GM12878 (cell line): ENCODE results near the gene PKN2. TPM values are rescaled to one million over a fixed set of nuclear protein-coding genes. Genes with fewer than 3 reads are reported as not detected.

Experiments used
- ATF3 ChIP-seq: IDR thresholded peaks from 2 replicates; pipeline ENCODE4 v1.6.1; 2011; ENCODE audit warnings: low read depth, mild to moderate bottlenecking, low read length, moderate library complexity, borderline replicate concordance; ENCODE audit errors: extremely low read depth
- BCL11A ChIP-seq: IDR thresholded peaks from 2 replicates; pipeline ENCODE4 v1.6.1; 2011; ENCODE audit warnings: low read depth, low read length
- CEBPB ChIP-seq, 2 experiments: fragments of 150-350 bp in 1 of 2; IDR thresholded peaks; 2 replicates each; pipeline ENCODE4 v1.6.1; 2012 to 2014; ENCODE audit warnings: low read depth in 2 of 2, low read length in 2 of 2, borderline replicate concordance in 1 of 2, inconsistent platforms in 1 of 2
- CTCF ChIP-seq, 3 experiments: IDR thresholded peaks in 2 of 3; conservative IDR thresholded peaks in 1 of 3; 2 replicates each; pipeline ENCODE4 v1.5.1; 2011; ENCODE audit warnings: low read depth in 3 of 3, low read length in 3 of 3, mild to moderate bottlenecking in 3 of 3, control low read depth in 2 of 3, moderate library complexity in 2 of 3, inconsistent platforms in 1 of 3, mixed read lengths in 1 of 3; ENCODE audit not compliant: control insufficient read depth in 2 of 3, insufficient read depth in 1 of 3; ENCODE audit errors: extremely low read depth in 1 of 3
- EED ChIP-seq: sonication (generic); IDR thresholded peaks from 2 replicates; pipeline ENCODE4 v1.6.1; 2016; ENCODE audit warnings: antibody characterized with exemption, low read depth
- HSF1 ChIP-seq: fragments of 150-350 bp; IDR thresholded peaks from 2 replicates; pipeline ENCODE4 v1.6.1; 2014; ENCODE audit warnings: mild to moderate bottlenecking, low read depth, low read length
- IRF4 ChIP-seq: IDR thresholded peaks from 2 replicates; pipeline ENCODE4 v1.6.1; 2011; ENCODE audit warnings: low read depth, low read length
- KDM1A ChIP-seq: fragments of 200-600 bp; sonication (generic); IDR thresholded peaks from 2 replicates; pipeline ENCODE4 v1.6.1; 2016; ENCODE audit warnings: borderline replicate concordance
- KLF5 ChIP-seq: fragments of 450-650 bp; IDR thresholded peaks from 2 replicates; pipeline ENCODE4 v1.6.1; 2014; ENCODE audit warnings: mild to moderate bottlenecking; ENCODE audit not compliant: partially characterized antibody
- MLLT1 ChIP-seq: fragments of 450-650 bp; IDR thresholded peaks from 2 replicates; pipeline ENCODE4 v1.6.1; 2016; ENCODE audit warnings: mild to moderate bottlenecking
- PKNOX1 ChIP-seq: fragments of 450-650 bp; IDR thresholded peaks from 2 replicates; pipeline ENCODE4 v1.6.1; 2016; ENCODE audit warnings: mild to moderate bottlenecking
- RELB ChIP-seq: fragments of 450-650 bp; IDR thresholded peaks from 2 replicates; pipeline ENCODE4 v1.6.1; 2017; ENCODE audit warnings: low read depth, mild to moderate bottlenecking, moderate library complexity
- SIX5 ChIP-seq: IDR thresholded peaks from 2 replicates; pipeline ENCODE4 v1.6.1; 2011; ENCODE audit warnings: mild to moderate bottlenecking, low read depth, low read length, moderate library complexity; ENCODE audit not compliant: severe bottlenecking
- SMAD1 ChIP-seq: fragments of 450-650 bp; IDR thresholded peaks from 2 replicates; pipeline ENCODE4 v1.6.1; 2018; ENCODE audit warnings: mild to moderate bottlenecking, low read depth; ENCODE audit not compliant: partially characterized antibody
- SMARCA5 ChIP-seq: fragments of 450-650 bp; IDR thresholded peaks from 2 replicates; pipeline ENCODE4 v1.6.1; 2017; ENCODE audit warnings: mild to moderate bottlenecking
- STAT1 ChIP-seq: fragments of 450-650 bp; conservative IDR thresholded peaks from 2 replicates; pipeline ENCODE4 v1.6.1; 2014; ENCODE audit warnings: antibody characterized with exemption, mild to moderate bottlenecking
- TAF1 ChIP-seq: IDR thresholded peaks from 2 replicates; pipeline ENCODE4 v1.6.1; 2011; ENCODE audit warnings: mild to moderate bottlenecking, low read depth, low read length, borderline replicate concordance
- TARDBP ChIP-seq: IDR thresholded peaks from 2 replicates; pipeline ENCODE4 v1.6.1; 2016; ENCODE audit warnings: borderline replicate concordance
- TCF7 ChIP-seq: IDR thresholded peaks from 2 replicates; pipeline ENCODE4 v1.6.1; 2014; ENCODE audit warnings: antibody characterized with exemption, borderline replicate concordance
- ZNF217 ChIP-seq: fragments of 450-650 bp; IDR thresholded peaks from 2 replicates; pipeline ENCODE4 v1.6.1; 2017; ENCODE audit warnings: antibody characterized with exemption, mild to moderate bottlenecking
- ZNF622 ChIP-seq: fragments of 450-650 bp; IDR thresholded peaks from 2 replicates; pipeline ENCODE4 v1.6.1; 2017; ENCODE audit warnings: mild to moderate bottlenecking, inconsistent platforms
- polyA plus RNA-seq, 11 experiments: library from polyadenylated mRNA; depleted of rRNA in 4 of 11; unstranded in 6 of 11; stranded (reverse) in 5 of 11; fragments of >200 nt; fragmentation: Nextera tagmentation in 4 of 11; fragmentation: Illumina TruSeq in 1 of 11; extraction: Ambion mirVana in 4 of 11; extraction: Trizol in 1 of 11; gene quantifications; 1 replicate in 1 of 11; 2 replicates in 10 of 11; pipeline versions ENCODE4 v1.2.1 to v1.2.3, GENCODE V29; 2011 to 2016; ENCODE audit warnings: inconsistent platforms in 2 of 11, missing spikeins in 2 of 11, low read depth in 1 of 11
- total RNA-seq, 4 experiments: library from RNA; depleted of rRNA in 3 of 4; stranded (reverse); fragments of >200 nt in 3 of 4; fragmentation: Illumina TruSeq in 1 of 4; extraction: Trizol in 1 of 4; gene quantifications; 2 replicates each; pipeline versions ENCODE4 v1.2.1 to v1.2.3, GENCODE V29; 2013 to 2021

The PKN2 gene
- total and polyA plus RNA-seq, 10 of the 15 experiments (the other 5 are each of a cell fraction or from before 2014, with no cell fraction given): 2.6 to 18.3 (median 12.9) TPM

GRCh38 chr1:88683541-88684481 lies at the start of gene PKN2 (continued):
- TF ChIP-seq PKNOX1 (peak; percentile 86), MLLT1 (peak; percentile 81), SIX5 (peak; percentile 48), ZNF217 (no peak), SMAD1 (peak; percentile 44), CTCF (IDR thresholded peaks at IDR 0.05 in 2 of 3, conservative IDR thresholded peaks at IDR 0.05 in 1 of 3; ENCODE audit: control insufficient read depth in 2 of 3, extremely low read depth in 1 of 3, insufficient read depth in 1 of 3, low read depth in 3 of 3, low read length in 3 of 3) (peak; percentile 10 to 35 (median 23); a peak in 3 of 6 replicates), HSF1 (no peak), TARDBP (peak; percentile 90), TAF1 (peak; percentile 88), TCF7 (no peak), IRF4 (no peak), ZNF622 (no peak), ATF3 (peak; percentile 99), KDM1A (no peak), RELB (peak; percentile 76), KLF5 (no peak), EED (peak; percentile 57), CEBPB (IDR thresholded peaks at IDR 0.05; ENCODE audit: borderline replicate concordance in 1 of 2, low read depth in 2 of 2, low read length in 2 of 2) (no peak), SMARCA5 (peak; percentile 64; the same call in 1 of the 2 replicates), STAT1 (no peak), BCL11A (no peak)
